SK-N-SH treated with all-trans-retinoic acid at 6 μM for 48 hours (cell line): ENCODE measurements around the gene DGKI.

Source experiments
- ARNTL ChIP-seq: fragments of 450-650 bp; formaldehyde crosslinking; IDR thresholded peaks from 2 replicates; pipeline ENCODE4 v1.5.0; 2020; ENCODE audit warnings: low read depth, mild to moderate bottlenecking, moderate library complexity, borderline replicate concordance
- ESRRG ChIP-seq: fragments of 250-450 bp; sonication (Bioruptor Pico); IDR thresholded peaks from 2 replicates; pipeline ENCODE4 v1.6.1; 2021; ENCODE audit warnings: mild to moderate bottlenecking
- OSR1 ChIP-seq: fragments of 250-450 bp; sonication (Bioruptor Pico); IDR thresholded peaks from 2 replicates; pipeline ENCODE4 v1.8.0; 2022; ENCODE audit warnings: moderate library complexity, mild to moderate bottlenecking, inconsistent platforms
- ZNF8 ChIP-seq: fragments of 450-650 bp; formaldehyde crosslinking; IDR thresholded peaks from 2 replicates; pipeline ENCODE4 v1.5.0; 2020; ENCODE audit warnings: mild to moderate bottlenecking, moderate library complexity

DNA sequence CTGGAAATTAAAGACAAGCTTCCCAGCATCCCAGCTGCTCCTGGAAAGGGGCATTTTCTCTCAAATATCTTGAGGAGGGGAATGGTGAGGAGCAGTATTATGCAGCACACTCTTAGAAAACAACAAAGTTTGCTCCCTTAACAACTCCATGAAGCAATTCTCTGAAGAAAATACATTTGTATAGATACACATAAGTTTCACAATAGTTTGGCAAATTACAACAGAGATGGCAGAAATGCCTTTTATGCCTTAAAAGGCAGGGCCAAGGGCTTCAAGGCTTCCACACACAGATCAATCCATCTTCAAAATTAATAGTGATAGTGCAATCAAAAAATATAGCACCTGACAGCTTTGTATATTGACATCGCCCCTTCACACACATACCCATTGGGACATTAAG lies 12.2 kb downstream of the DGKI start:
- no peak for TF ChIP-seq ARNTL
- no peak for TF ChIP-seq ESRRG (CRISPR knock-in tag)
- no peak for TF ChIP-seq ZNF8 (CRISPR knock-in tag)
- no peak for TF ChIP-seq OSR1 (CRISPR knock-in tag)
